ENCODE results near the gene ABCB8.
"Not testable (repeated sequence)": the region's sequence is repeated elsewhere in the genome, so short reads cannot be mapped to it uniquely, and the experiment has no call there.

ABCB8 gene

DNA sequence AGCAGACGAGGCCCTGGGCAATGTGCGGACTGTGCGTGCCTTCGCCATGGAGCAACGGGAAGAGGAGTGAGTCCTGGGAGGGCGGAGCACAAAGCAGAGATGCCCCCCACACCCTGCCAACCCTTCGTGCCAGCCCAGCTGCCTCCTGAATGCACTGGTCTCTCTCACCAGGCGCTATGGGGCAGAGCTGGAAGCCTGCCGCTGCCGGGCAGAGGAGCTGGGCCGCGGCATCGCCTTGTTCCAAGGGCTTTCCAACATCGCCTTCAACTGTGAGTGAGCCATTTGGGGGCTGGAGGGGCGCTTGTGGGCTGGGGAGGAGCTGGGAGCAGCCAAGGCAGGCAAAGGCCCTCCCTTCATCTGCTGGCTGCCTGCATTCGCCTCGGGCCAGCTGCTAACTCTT lies 7.7 kb downstream of the ABCB8 start:
- no peak for DNase-seq

DNA sequence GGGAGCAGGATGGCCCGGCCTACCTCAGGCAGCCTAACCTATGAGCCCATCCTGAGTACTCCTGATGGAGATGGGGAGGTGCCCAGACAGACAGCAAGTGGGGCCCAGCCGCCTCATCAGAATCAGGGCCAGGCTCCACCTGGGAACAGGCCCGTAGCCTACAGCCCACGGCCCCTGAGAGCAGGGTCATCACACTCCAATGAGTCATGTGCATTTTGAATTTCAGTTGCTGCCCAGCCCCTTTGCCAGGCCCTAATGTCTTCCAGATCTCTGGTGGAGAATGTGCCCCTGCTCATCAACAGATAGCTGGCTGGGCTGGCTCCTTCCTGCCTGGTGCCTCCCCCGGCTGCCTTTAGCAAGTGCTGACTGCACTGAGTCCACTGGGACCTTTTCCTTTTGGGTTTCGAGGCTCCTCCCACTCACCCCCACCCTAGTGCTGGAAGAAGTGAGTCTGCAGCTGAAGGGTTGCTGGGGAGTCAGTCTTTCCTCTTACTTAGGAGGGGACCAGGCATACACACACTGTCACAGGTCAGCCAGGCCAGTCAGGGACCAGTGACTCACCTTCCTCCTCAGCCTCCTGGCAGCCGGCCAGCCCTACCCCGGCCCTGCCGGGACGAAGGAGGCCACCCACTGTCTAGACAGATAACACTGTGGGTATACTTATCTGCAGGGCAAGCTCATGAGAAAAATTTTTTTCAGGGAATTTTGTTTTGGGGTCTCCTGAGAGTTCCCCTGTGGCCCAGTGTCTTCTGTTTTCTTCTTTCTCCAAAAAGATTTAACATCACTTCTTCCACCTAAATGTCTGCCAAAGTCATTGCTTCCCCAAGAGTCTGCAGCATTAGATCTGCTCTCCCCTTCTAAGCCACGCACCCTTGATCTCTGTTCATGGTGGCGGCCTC lies 10.9 kb downstream of the ABCB8 start:
- no peak for DNase-seq

DNA sequence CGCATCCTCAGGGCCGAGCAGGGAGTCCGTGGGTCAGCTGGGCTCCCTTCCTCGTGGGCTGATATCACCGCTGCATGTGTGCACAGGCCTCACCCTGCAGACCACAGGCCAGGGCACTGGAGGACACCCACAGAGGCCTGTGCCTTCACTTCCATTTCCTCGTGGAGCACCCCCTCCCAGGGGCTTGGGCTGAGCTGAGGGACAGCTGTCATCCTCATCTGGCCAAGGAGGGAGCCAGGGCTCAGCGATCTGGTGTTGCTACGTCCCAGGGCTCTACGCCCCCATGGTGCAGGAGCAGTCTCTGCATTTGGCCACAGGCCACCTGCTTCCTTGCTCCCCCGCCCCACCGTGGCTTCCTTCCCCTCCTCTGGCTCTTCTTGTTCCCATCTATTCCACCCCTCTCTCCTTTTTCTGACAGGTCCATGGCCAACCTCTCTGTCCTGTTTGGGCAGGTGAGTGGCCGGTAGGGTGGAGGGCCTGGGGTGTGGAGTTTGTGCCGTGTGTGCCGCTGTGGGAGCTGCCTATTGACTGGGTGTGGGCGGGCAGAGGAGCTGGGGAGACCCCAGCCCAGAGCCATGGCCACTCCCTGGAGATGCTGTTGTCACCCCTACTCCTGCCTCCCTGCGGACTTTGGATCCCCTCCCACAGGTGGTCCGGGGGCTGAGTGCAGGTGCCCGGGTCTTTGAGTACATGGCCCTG lies 11.7 kb downstream of the ABCB8 start:
- no peak for DNase-seq

DNA sequence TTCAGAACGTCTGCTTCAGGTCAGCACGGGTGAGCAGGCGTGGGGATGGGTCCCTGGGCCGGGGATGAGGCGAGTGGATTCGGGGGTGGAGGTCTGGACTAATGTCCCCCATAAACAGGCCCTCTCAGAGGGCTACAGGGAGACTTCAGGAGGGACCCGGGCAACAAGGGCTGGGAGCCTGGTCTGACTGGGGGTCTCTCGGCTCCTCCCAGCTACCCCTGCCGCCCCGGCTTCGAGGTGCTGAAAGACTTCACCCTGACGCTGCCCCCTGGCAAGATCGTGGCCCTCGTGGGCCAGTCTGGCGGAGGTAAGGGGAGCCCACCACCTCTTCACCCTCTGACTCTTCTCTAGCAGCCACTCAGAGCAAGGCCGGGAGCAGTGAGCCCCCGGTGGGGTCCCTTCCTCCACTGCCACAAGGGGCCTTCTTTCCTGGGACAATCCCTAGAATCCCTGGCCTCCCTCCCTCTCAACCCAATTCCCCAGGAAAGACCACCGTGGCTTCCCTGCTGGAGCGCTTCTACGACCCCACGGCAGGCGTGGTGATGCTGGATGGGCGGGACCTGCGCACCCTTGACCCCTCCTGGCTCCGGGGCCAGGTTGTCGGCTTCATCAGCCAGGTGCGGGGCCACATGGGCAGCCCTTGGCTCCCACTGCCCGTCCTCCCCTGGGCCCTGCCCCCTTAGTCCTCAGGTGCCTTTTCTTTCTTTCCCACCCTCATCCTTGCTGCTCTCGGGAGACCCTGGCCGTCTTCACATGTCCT lies 12.5 kb downstream of the ABCB8 start:
- no peak for DNase-seq

DNA sequence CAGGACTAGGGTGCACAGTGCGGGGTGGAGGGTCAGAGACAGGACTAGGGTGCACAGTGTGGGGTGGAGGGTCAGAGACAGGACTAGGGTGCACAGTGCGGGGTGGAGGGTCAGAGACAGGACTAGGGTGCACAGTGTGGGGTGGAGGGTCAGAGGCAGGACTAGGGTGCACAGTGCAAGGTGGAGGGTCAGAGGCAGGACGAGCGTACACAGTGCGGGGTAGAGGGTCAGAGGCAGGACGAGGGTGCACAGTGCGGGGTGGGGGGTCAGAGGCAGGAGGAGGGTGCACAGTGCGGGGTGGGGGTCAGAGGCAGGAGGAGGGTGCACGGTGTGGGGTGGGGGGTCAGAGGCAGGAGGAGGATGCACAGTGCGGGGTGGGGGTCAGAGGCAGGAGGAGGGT lies 15.2 kb downstream of the ABCB8 start:
- DNase-seq, result not testable (repeated sequence)

DNA sequence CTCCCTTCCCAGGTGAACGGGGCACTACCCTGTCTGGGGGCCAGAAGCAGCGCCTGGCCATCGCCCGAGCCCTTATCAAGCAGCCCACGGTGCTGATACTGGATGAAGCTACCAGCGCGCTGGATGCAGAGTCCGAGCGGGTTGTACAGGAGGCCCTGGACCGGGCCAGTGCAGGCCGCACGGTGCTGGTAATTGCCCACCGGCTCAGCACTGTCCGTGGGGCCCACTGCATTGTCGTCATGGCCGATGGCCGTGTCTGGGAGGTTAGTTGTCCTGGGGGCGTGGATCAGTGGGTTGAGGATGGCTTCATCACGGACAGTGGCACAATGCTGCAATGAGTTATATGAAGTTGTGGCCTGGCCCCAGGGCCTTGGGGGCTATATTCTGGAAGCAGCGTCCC lies 15.7 kb downstream of the ABCB8 start:
- DNase-seq, result no peak

DNA sequence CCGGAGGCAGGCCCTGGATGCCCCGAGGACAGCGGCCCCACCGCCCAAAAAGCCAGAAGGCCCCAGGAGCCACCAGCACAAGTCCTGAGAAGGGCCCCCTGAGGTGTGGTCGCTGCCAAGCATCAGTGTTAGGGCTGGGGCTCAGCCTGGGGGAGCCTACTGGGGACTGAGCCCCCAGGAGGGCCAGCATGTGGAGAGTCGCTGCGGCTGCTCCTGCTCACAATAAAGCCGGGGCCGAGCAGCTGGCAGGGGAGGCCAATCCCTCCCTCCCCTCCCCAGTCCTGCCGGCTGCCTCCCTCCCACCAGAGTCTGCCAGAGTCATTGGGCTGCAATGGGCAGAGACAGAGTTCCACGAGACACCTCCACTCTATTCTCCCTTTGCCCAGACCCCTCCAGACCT lies 17.0 kb downstream of the ABCB8 start:
- DNase-seq, result no peak

DNA sequence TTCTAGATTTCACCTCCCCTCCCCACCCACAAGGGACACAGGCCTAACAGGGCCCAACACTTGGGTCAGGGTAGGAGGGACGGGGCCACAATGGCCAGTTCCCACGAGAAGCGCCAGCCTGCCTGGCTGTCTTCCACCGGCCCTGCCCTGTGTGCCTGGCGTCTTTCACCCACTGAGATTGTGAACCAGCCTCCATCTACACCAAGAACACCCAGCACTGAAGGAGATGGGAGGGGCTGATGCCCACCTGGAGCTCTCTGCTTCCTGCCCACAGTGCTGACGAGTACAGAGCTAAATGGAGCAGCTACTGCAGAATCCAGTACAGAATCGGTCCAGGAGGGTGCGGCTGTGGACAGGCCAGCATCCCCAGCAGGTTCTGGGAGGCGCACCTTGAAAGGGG lies 17.7 kb downstream of the ABCB8 start:
- no peak for DNase-seq

DNA sequence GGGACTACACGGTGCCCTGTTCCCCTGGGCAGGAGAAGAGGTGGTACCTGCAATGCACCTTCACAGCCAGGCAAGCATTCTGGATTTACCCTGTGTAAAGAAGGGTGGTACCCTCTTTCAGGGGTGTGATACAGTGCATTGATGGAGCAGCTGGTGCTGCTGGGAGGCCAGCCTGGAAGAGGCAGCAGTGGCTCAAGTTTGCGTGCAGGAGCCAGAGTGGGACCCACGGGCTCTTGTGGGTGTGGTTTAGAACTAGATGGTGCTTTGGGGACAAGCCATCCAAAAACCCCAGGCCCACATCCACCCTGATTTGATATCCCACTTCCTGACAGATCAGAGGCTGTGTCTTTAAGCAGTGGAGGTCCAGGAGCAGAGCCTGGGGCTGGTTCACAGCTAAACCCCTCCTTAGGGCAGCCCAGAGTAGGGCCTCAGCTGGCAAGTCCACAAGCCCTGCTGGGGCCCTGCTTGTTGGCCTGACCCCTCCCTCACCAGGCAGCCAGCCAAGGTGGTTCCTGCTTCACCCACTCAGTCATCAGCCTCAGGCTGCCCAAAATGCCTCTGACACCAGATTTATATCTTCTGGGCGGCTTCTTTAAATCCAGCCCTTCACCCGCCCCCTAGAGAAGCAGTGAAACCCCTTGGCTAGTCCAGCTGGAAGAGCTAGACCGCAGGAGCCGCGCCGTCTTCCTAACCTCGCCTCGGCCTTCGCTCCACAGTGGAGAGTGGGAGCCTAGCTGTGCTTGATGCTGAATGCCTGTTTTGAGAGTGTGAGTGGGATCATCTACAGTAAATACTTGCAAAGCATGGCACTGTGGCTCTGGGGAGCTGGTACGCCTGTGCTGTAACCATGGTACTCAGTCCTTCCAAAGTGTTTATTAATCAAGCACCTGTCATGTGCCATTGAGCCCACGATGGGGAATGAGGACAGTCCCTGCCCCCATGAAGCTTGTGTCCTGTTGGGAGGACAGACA lies 18.6 kb downstream of the ABCB8 start:
- DNase-seq, result no peak

DNA sequence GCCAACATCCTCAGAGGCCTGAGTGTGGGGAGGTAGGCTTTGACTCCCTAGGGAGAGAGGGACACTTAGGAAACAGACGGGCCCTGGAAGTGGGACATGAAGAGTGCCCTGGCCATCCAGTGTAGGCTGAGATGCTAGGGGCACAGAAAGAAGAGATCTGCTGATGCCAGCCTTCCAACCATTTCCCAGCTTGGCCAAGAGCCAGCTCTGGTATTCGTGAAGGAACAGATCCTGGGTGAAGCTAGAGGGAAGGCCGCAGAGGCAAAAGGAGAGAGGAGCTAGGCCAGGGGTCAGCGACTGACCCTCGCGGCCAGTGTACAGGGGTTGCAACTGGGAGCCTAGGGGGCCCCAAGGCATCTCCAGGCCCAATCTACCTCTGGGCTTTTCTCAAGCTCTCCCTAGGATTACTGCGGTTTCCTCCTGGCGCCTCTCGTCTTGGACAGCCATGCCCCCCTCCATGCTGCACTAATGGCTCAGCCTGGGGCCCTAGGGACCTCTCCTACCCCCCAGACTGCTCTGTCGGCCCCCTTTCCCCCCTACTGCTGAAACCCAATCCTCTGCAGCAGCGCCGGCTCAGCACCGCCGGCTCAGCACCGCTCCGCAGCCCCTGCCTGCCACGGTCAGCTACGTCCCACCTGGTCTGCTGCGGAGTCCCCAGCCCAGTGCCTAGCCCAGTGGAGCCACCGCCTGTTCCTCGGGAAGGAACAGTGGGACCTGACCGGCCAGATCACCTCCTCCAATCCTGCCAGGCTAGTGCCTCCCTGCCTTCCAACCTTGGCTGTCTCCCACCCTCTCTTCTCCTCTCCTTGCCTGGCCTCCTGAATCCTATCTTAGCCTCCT lies 19.9 kb downstream of the ABCB8 start, which contains the start of gene ASIC3:
ASIC3 (plus strand) TSS at position 556 of the 840 bp plus-strand sequence. CDS start 355 bp downstream, outside the sequence.
- no peak for DNase-seq

DNA sequence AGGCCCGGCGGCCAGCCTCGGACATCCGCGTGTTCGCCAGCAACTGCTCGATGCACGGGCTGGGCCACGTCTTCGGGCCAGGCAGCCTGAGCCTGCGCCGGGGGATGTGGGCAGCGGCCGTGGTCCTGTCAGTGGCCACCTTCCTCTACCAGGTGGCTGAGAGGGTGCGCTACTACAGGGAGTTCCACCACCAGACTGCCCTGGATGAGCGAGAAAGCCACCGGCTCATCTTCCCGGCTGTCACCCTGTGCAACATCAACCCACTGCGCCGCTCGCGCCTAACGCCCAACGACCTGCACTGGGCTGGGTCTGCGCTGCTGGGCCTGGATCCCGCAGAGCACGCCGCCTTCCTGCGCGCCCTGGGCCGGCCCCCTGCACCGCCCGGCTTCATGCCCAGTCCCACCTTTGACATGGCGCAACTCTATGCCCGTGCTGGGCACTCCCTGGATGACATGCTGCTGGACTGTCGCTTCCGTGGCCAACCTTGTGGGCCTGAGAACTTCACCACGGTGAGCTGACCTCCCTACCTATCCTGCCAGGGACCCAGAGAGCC lies 20.7 kb downstream of the ABCB8 start:
- no peak for DNase-seq

DNA sequence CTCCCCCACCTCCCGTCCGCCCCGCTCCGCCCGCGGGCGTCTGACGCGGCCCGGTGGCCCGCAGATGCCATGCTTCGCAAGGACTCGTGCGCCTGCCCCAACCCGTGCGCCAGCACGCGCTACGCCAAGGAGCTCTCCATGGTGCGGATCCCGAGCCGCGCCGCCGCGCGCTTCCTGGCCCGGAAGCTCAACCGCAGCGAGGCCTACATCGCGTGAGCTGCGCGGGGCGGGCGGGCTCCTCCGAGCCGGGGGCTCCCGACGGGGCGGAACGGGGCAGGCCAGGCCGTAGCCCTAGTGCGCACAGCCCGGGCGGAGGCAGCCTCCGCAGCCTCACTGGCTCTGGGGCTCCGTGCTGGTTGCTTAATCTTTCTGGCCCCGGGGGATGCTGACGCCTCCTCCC lies 22.9 kb downstream of the ABCB8 start:
- peak; percentile 42 for DNase-seq

DNA sequence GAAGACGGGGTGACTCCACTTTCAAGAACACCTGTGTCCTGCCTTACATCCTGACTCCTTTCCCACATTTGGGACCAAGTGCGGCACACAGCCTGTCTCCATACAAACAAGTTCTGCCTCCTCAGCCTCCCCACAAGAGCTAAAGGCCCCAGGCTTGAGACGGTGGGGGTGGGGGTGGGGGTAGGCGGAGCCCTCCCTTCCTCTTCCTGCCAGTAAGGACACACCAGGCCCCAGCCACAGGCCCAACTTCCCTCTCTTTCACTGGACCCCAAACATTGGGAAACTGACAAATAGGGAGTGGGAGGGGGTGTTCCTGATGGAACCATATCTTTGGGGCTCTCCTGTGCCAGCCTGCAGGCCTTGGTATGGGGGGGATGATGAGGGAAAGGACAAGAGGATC lies 24.8 kb downstream of the ABCB8 start:
- no peak for DNase-seq

DNA sequence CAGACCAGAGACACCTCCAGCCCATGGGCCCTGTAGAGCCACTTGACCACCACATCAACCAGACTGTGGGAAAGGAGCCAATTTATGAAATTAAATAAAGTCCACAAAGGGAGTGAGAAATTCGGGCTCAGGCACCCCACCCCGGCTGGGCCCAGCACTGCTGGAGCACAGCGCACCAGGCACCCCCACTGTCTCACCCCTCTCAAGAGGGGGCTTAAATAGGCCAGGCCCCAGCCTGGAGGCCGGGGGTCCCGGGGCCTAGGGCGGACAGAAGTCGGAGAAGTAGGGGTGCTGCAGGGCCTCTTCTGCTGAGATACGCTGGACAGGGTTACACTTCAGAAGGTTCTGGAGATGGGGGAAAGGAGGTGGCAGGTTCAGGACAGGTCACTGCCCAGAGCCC lies 25.5 kb downstream of the ABCB8 start:
- DNase-seq, result no peak

DNA sequence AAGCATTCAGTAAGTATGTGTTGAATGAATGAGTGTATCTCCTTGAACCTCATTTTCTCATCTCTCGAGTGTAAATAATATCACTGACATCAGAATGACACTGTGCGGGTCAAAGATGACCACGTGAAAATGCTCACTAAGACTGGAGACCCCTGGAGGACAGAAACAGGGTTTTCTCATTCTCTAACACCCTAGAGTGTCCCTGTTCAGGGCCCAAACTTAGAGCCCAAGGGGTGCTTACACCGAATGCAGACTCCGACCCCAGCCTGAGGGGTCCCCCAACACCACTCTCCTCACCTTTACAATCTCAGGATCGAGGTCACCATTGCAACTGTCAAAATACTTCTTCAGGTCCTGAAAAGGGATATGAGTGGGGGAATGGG lies 28.0 kb downstream of the ABCB8 start:
- DNase-seq, result no peak

DNA sequence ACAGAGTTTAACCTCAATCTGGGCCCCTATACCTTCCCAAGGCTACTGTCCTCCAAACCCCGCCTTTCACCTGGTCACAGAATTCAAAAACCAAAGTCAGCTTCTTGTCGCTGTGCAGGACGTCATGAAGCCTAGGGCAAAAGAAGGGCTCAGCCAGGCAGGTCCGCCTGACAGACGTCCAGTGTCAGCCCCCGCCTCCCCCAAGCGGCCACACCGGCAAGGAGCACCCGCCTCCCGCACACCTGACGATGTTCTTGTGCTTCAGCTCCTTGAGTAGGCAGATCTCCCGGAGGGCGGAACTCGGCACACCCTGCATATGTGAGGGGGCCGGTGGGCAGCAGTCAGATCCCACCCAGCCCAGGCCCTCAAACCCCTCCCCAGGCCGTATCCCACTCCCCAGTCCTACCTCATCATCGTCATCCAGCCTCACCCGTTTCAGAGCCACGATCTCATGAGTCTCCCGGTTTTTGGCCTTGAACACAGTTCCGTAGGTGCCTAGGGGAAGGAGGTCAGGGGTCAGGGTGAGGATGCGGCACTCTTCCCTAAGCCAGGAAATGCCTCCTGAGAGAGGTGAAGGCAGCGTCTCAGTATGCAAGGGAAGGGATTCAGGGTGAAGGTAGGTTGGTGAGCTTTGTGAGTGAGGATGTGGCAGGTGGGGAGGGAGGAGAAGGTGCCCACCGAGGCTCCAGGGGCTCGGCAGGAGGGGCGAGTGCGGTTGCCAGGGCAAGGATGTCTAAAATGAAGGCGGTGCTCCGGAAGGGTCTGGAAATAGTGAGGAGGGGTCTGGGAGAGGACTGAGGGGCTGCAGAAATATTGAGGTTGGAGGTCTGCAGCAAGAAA lies 28.6 kb downstream of the ABCB8 start:
- DNase-seq, result no peak

DNA sequence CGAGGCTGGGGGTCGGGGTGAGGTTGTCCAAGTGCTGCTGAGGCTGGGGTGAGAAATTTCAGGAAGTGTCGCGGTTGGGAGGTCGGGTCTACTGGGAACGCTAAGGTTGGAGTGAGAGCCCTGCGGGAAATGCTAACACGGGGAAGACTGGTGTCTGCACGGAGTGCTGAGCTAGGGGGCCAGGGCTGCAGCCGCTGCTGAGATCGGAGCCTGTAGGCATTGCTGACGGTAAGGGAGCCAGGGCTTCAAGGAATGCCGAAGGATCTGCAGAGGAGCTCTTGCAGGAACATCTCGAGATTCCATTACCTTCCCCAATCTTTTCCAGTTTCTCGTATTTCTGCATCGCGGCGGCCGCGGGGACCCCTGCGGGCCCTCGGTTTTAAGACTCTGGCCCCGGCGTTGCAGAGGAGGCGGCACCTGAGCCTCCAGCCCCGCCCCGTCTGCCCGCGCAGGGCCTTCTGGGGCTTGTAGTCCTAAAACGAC lies 29.3 kb downstream of the ABCB8 start, which contains the start of gene CDK5:
CDK5 (minus strand) TSS at position 392 of the 483 bp plus-strand sequence; CDS start at position 343, 49 bp downstream.
- no peak for DNase-seq

DNA sequence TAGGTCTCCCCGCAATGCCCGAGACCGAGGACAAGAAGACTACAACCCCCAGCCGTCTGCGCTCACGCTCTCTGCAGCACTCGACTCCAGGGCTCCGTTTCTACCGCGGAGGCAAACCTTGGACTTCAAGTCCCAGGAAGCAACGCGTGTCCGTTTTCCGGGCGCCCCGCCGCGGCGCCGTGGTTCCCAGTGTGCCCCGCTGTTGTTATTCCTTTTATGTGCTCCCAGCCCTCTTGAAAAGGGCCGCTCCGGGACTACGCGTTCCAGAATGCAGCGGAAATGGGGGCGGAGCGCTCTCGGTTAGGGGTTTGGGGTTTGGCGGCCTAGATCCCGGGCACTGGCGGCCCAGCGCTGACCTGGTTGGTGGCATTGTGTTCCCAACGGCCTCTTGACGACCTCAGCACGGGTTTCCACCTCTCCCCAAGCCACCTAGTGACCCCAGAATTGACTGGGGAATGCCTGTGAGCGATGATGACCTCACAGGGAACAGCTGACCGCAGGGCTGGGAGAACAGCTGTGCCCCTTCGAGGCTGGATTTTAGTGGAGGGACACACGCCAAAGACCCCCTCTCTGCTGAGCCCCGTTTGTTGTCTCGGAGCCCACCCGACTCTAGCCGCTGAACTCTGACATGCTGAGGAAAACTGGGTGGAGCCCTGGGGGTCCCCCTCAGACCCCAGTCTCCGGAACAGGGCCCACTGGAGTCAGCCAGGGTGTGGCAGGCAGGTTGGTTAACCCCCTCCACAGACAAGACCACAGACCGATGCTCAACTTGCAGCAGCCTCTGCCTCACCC lies 29.9 kb downstream of the ABCB8 start:
- peak; percentile 95 for DNase-seq

Data from effector CD8-positive, alpha-beta T cell (primary cell).